ENCODE data around the gene RASSF7.

The RASSF7 gene

DNA sequence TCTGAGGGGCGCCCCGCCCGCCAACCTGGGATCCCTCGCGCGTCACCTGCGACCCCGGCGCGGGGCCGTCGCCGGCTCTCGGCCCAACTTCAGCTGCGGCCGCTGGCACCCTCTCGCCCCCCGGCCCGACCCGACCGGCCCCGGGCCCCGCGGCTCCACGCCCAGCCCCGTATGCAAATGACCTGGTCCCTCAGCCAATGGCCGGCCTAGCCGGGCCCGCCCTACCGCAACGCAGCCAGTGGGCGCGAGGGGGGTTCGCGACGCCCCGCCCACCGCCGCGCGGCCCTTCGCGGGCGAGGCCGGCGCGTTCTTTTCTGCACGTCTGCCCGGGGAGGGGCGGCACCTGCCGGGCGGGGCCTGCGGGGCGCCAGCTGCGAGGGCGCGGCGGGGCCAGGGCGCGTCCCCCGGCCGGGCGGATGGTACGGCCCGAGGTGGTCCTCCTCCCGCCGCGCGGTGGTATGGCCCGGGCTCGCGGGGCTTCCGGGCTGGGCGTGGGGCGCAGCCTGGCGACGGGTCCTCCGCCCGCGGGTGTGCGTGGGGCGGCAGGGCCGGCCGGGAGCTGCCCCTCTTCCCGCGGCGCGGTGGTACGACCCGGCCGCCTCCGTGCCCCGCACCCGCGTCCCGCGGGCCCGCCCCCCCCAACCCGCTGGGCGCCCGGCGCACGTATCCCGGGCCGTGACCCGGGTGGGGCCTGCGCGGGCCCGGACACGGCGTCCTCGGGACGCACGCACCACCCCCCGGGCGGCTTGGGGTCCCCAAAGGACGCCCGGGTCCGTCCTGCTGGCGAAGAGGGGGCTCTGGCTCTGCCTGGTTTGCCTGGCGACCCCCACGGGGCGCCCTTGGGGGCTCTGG, 7.8 kb downstream of the RASSF7 start:
- peak overlapping the region; percentile 78 for H2BK120ac ChIP-seq (ENCODE audit: insufficient read depth, low read length, poor library complexity)
- H2AFZ ChIP-seq (ENCODE audit: insufficient read depth, low read length, poor library complexity), result peak overlapping the region; percentile 19
- peak; percentile 93 to 97 for DNase-seq
- peaks cover 32 to 52% of the 10 kb centered on the region in 2 experiments for H3K4me1 ChIP-seq (ENCODE audit: control insufficient read depth in 1 of 2, insufficient read depth in 2 of 2, low read length in 2 of 2)
- H3K9ac ChIP-seq (ENCODE audit: low read length), result peak overlapping the region; percentile 84
- H3K23ac ChIP-seq (ENCODE audit: low read length), result no peak overlapping the region
- peak overlapping the region; percentile 12 for H2AK5ac ChIP-seq (ENCODE audit: low read length)
- H4K91ac ChIP-seq (ENCODE audit: low read depth, low read length), result peak overlapping the region; percentile 97
- no peaks in the 10 kb centered on the region for H3K27me3 ChIP-seq (ENCODE audit: insufficient read depth, low read length)
- H3K4ac ChIP-seq (ENCODE audit: low read depth, low read length), result peak overlapping the region; percentile 78
- peak overlapping the region; percentile 88 for H3K27ac ChIP-seq (ENCODE audit: low read depth, low read length)
- peak overlapping the region; percentile 74 for H2BK5ac ChIP-seq (ENCODE audit: low read depth, low read length, poor library complexity)
- H4K8ac ChIP-seq (ENCODE audit: low read depth, low read length), result peak overlapping the region; percentile 81
- peak overlapping the region; percentile 91 for H3K4me3 ChIP-seq (ENCODE audit: low read depth, low read length)
- peak overlapping the region; percentile 14 for H2BK12ac ChIP-seq (ENCODE audit: low read length)
- H3K14ac ChIP-seq (ENCODE audit: low read length), result peak overlapping the region; percentile 85
- H3K9me3 ChIP-seq (ENCODE audit: insufficient read depth, low read depth, low read length), result peaks cover 8% of the 10 kb centered on the region
- H4K12ac ChIP-seq (ENCODE audit: low read depth, low read length), result peak overlapping the region; percentile 55
- peak overlapping the region; percentile 99 for H3K4me2 ChIP-seq (ENCODE audit: low read length)
- peaks cover 21% of the 10 kb centered on the region for H3K79me1 ChIP-seq (ENCODE audit: low read length)
- H3K36me3 ChIP-seq (ENCODE audit: control insufficient read depth in 1 of 2, insufficient read depth in 2 of 2, low read length in 2 of 2), result peaks cover 4 to 9% of the 10 kb centered on the region in 2 experiments
- H3K79me2 ChIP-seq (ENCODE audit: control insufficient read depth, insufficient read depth, low read length, poor library complexity), result peaks cover 6% of the 10 kb centered on the region
- peak overlapping the region; percentile 51 for H3K18ac ChIP-seq (ENCODE audit: low read length)
- no CpG with 5 or more reads among the region's 123 CpGs for WGBS (ENCODE audit: extremely low coverage, insufficient coverage, insufficient read length)

DNA sequence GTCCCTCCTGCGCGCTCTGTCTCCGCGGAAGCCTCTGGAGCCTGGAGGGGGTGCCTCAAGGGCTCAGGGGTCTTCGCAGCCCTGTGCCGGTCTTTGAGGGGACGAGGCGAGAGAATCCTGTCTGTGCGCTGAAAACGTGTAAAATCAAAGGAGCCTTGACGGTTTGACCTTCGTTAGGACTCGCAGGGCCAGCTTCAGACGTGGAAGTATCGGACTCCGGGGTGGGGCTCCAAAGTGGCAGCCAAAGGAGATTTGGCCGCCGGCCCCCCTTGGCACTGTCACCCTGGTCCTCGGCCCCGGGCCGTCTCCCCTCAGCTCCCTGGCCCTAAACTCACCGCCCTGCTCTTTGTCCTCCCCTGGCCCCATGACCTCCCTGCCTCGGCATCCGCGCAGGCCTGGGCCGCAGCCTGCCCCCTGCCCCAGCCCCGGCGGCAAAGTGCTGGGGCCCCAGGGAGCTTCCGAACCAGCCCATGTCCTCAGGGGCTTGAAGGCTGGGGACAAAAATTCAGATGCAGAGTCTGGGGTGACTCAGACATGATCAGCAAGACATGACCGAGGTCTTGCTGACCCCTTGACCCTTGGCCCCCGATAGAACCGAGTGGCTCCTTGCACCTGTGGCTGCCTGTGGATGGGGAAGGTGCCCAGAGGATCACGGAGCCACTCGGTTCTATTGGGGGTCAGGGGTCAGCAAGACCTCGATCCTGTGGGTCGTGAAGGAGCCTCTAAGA, 8.6 kb downstream of the RASSF7 start:
- peaks cover 8% of the 10 kb centered on the region for H3K9me3 ChIP-seq (ENCODE audit: insufficient read depth, low read depth, low read length)
- peaks cover 6% of the 10 kb centered on the region for H3K79me2 ChIP-seq (ENCODE audit: control insufficient read depth, insufficient read depth, low read length, poor library complexity)
- H4K12ac ChIP-seq (ENCODE audit: low read depth, low read length), result peak overlapping the region; percentile 55
- peak overlapping the region; percentile 19 for H2AFZ ChIP-seq (ENCODE audit: insufficient read depth, low read length, poor library complexity)
- H2BK120ac ChIP-seq (ENCODE audit: insufficient read depth, low read length, poor library complexity), result peak overlapping the region; percentile 78
- peak overlapping the region; percentile 97 for H4K91ac ChIP-seq (ENCODE audit: low read depth, low read length)
- no CpG with 5 or more reads among the region's 36 CpGs for WGBS (ENCODE audit: extremely low coverage, insufficient coverage, insufficient read length)
- H4K8ac ChIP-seq (ENCODE audit: low read depth, low read length), result peak overlapping the region; percentile 81
- peaks cover 16% of the 10 kb centered on the region for H3K79me1 ChIP-seq (ENCODE audit: low read length)
- H3K27ac ChIP-seq (ENCODE audit: low read depth, low read length), result peak overlapping the region; percentile 88
- peak overlapping the region; percentile 78 for H3K4ac ChIP-seq (ENCODE audit: low read depth, low read length)
- H3K18ac ChIP-seq (ENCODE audit: low read length), result peak overlapping the region; percentile 43
- peak overlapping the region; percentile 85 for H3K14ac ChIP-seq (ENCODE audit: low read length)
- no peak overlapping the region for H3K23ac ChIP-seq (ENCODE audit: low read length)
- peak overlapping the region; percentile 67 for H2AK5ac ChIP-seq (ENCODE audit: low read length)
- peak overlapping the region; percentile 87 for H3K4me2 ChIP-seq (ENCODE audit: low read length)
- peaks cover 0 to 5% of the 10 kb centered on the region in 2 experiments for H3K36me3 ChIP-seq (ENCODE audit: control insufficient read depth in 1 of 2, insufficient read depth in 2 of 2, low read length in 2 of 2)
- no peaks in the 10 kb centered on the region for H3K27me3 ChIP-seq (ENCODE audit: insufficient read depth, low read length)
- peak overlapping the region; percentile 14 for H2BK12ac ChIP-seq (ENCODE audit: low read length)
- H3K4me1 ChIP-seq (ENCODE audit: control insufficient read depth in 1 of 2, insufficient read depth in 2 of 2, low read length in 2 of 2), result peaks cover 25 to 46% of the 10 kb centered on the region in 2 experiments
- peak overlapping the region; percentile 74 for H2BK5ac ChIP-seq (ENCODE audit: low read depth, low read length, poor library complexity)
- H3K9ac ChIP-seq (ENCODE audit: low read length), result peak overlapping the region; percentile 84
- peak overlapping the region; percentile 76 for H3K4me3 ChIP-seq (ENCODE audit: low read depth, low read length)
- DNase-seq, result peak; percentile 57 to 62

DNA sequence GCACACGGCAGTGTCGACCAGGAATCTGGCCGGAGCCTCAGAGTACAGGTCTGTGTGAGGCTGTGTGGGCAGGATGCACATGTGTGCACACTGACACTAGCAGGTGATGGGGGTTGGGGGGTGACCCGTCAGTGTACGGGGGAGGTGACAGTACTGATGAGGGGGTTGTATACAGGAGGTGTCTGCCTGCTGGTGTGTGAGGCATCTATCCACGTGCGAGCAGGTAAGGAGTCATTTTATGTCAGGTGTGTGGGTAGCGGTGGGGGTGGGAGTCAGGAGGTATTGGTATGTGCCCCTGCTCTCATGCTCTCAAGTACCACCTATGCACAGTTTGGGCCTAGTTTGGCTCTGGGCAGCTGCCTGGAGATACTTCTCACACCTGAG, 11.0 kb downstream of the RASSF7 start:
- peaks cover 21 to 40% of the 10 kb centered on the region in 2 experiments for H3K4me1 ChIP-seq (ENCODE audit: control insufficient read depth in 1 of 2, insufficient read depth in 2 of 2, low read length in 2 of 2)
- no peak overlapping the region for H3K27ac ChIP-seq (ENCODE audit: low read depth, low read length)
- H3K14ac ChIP-seq (ENCODE audit: low read length), result no peak overlapping the region
- no peak overlapping the region for H2BK5ac ChIP-seq (ENCODE audit: low read depth, low read length, poor library complexity)
- H4K12ac ChIP-seq (ENCODE audit: low read depth, low read length), result no peak overlapping the region
- WGBS (ENCODE audit: extremely low coverage, insufficient coverage, insufficient read length), result no CpG with 5 or more reads among the region's 8 CpGs
- H3K79me1 ChIP-seq (ENCODE audit: low read length), result peaks cover 19% of the 10 kb centered on the region
- H2BK120ac ChIP-seq (ENCODE audit: insufficient read depth, low read length, poor library complexity), result no peak overlapping the region
- no peak overlapping the region for H3K18ac ChIP-seq (ENCODE audit: low read length)
- no peak overlapping the region for H2AFZ ChIP-seq (ENCODE audit: insufficient read depth, low read length, poor library complexity)
- peaks cover 0 to 5% of the 10 kb centered on the region in 2 experiments for H3K36me3 ChIP-seq (ENCODE audit: control insufficient read depth in 1 of 2, insufficient read depth in 2 of 2, low read length in 2 of 2)
- H3K79me2 ChIP-seq (ENCODE audit: control insufficient read depth, insufficient read depth, low read length, poor library complexity), result peaks cover 20% of the 10 kb centered on the region
- H4K91ac ChIP-seq (ENCODE audit: low read depth, low read length), result no peak overlapping the region
- H3K27me3 ChIP-seq (ENCODE audit: insufficient read depth, low read length), result no peaks in the 10 kb centered on the region
- DNase-seq, result no peak
- no peak overlapping the region for H3K4me2 ChIP-seq (ENCODE audit: low read length)
- no peak overlapping the region for H2AK5ac ChIP-seq (ENCODE audit: low read length)
- no peak overlapping the region for H3K23ac ChIP-seq (ENCODE audit: low read length)
- H3K4me3 ChIP-seq (ENCODE audit: low read depth, low read length), result no peak overlapping the region
- H3K9me3 ChIP-seq (ENCODE audit: insufficient read depth, low read depth, low read length), result peaks cover 8% of the 10 kb centered on the region
- H3K9ac ChIP-seq (ENCODE audit: low read length), result no peak overlapping the region
- no peak overlapping the region for H4K8ac ChIP-seq (ENCODE audit: low read depth, low read length)
- no peak overlapping the region for H3K4ac ChIP-seq (ENCODE audit: low read depth, low read length)
- H2BK12ac ChIP-seq (ENCODE audit: low read length), result no peak overlapping the region

DNA sequence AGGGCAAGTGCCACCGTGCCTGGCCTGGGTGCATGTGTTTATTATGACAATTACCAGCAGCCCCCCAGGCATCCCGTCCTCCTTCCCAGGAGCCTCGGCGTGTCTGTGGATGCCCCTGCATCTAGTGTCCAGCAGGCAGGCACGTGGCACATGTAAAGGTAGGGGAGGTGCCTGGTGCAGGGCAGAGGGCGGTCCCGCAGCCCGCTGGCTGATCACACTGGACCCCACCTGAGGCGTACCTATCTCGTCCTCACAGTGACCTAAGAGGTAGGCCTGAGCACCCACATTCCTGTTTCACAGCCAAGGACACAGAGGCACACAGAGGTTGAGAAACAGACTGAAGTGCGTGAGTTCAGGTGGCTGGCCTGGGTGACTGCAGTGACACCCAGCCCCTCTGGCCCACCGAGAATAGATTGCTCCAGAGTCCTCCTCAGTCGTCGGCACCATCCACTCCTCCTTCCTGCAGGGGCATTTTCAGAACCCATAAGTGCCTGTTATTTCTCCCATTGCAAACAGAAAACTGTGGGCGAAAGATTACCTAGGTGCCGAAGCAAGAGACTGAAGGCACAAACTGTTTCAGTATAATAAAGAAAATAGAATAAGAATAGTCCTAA, 12.5 kb downstream of the RASSF7 start:
- Histone ChIP-seq H3K18ac (ENCODE audit: low read length) (no peak overlapping the region), H3K9ac (ENCODE audit: low read length) (no peak overlapping the region), H3K4me2 (ENCODE audit: low read length) (no peak overlapping the region), H3K14ac (ENCODE audit: low read length) (no peak overlapping the region), H3K23ac (ENCODE audit: low read length) (no peak overlapping the region), H2BK12ac (ENCODE audit: low read length) (no peak overlapping the region), H2AK5ac (ENCODE audit: low read length) (no peak overlapping the region), H3K27me3 (ENCODE audit: insufficient read depth, low read length) (no peaks in the 10 kb centered on the region), H3K27ac (ENCODE audit: low read depth, low read length) (no peak overlapping the region), H4K12ac (ENCODE audit: low read depth, low read length) (no peak overlapping the region), H2AFZ (ENCODE audit: insufficient read depth, low read length, poor library complexity) (no peak overlapping the region), H3K4ac (ENCODE audit: low read depth, low read length) (no peak overlapping the region), H2BK120ac (ENCODE audit: insufficient read depth, low read length, poor library complexity) (no peak overlapping the region), H3K9me3 (ENCODE audit: insufficient read depth, low read depth, low read length) (peaks cover 4% of the 10 kb centered on the region), H3K36me3 (ENCODE audit: control insufficient read depth in 1 of 2, insufficient read depth in 2 of 2, low read length in 2 of 2) (peaks cover under 1 to 3% of the 10 kb centered on the region in 2 experiments), H4K8ac (ENCODE audit: low read depth, low read length) (no peak overlapping the region), H3K4me3 (ENCODE audit: low read depth, low read length) (no peak overlapping the region), H3K79me1 (ENCODE audit: low read length) (peaks cover 14% of the 10 kb centered on the region), H2BK5ac (ENCODE audit: low read depth, low read length, poor library complexity) (no peak overlapping the region), H4K91ac (ENCODE audit: low read depth, low read length) (no peak overlapping the region), H3K79me2 (ENCODE audit: control insufficient read depth, insufficient read depth, low read length, poor library complexity) (peaks cover 32% of the 10 kb centered on the region), H3K4me1 (ENCODE audit: control insufficient read depth in 1 of 2, insufficient read depth in 2 of 2, low read length in 2 of 2) (peaks cover 28 to 39% of the 10 kb centered on the region in 2 experiments)
- no CpG with 5 or more reads among the region's 16 CpGs for WGBS (ENCODE audit: extremely low coverage, insufficient coverage, insufficient read length)
- no peak for DNase-seq
